HCT116 (cell line): ENCODE measurements around the gene CHDH. TPM values are rescaled to one million over a fixed set of nuclear protein-coding genes. Genes with fewer than 3 reads are reported as not detected.

ENCODE experiments used
- ATAC-seq: fragments of 200-7000 bp; cut with Tn5 transposase; 2 replicates; pipeline ENCODE4 v1.9.1; 2020; ENCODE audit warnings: mild to moderate bottlenecking, moderate library complexity
- BruUV-seq: library from RNA; stranded (reverse); fragments of 400-500 nt; replicated peaks from 2 replicates; lab custom pipeline; 2021; lab: Mats Ljungman, UMichigan
- CTCF ChIA-PET: fragments of 300-600 bp; sonication (Branson Sonifier 250); formaldehyde crosslinking; loops from one replicate; lab custom pipeline; 2021; ENCODE audit warnings: antibody characterized with exemption; lab: Charles Lee
- POLR2A ChIA-PET: fragments of 300-600, 350-600 bp; sonication (Branson Sonifier 250); formaldehyde crosslinking; loops from one replicate; lab custom pipeline; 2021; ENCODE audit warnings: antibody characterized with exemption; lab: Charles Lee
- RAD21 ChIA-PET, 2 experiments: fragments of 300-600 bp; sonication (Branson Sonifier 250); formaldehyde crosslinking; loops; one replicate each; lab custom pipeline; 2023; ENCODE audit warnings: low total read pairs in 2 of 2; ENCODE audit not compliant: uncharacterized antibody in 2 of 2, unreplicated experiment in 2 of 2, low non-redundant PET in 1 of 2; lab: Charles Lee
- DNase-seq: peaks from one replicate; pipeline ENCODE4 v3.0.0-alpha.2; 2010; ENCODE audit warnings: low read depth, low spot score
- H2AFZ ChIP-seq: fragments of 200-600 bp; shearing (Covaris generic), sonication (generic); 2 replicates; pipeline ENCODE4 v1.6.1; 2017; ENCODE audit warnings: low read depth, mixed run types, mixed read lengths, antibody characterized with exemption, low read length; ENCODE audit not compliant: poor library complexity, severe bottlenecking
- H3K27ac ChIP-seq: 2 replicates; pipeline ENCODE4 v1.5.1; 2012; ENCODE audit warnings: low read depth, low read length
- H3K27me3 ChIP-seq: fragments of 200-600 bp; sonication (generic); 2 replicates; pipeline ENCODE4 v1.6.1; 2016; ENCODE audit warnings: mixed run types, low read length, mixed read lengths; ENCODE audit not compliant: insufficient read depth
- H3K36me3 ChIP-seq, 2 experiments: fragments of 200-500 bp in 1 of 2; fragments of 200-600 bp in 1 of 2; sonication (Bioruptor generic) in 1 of 2; sonication (generic) in 1 of 2; 2 replicates each; pipeline versions ENCODE4 v1.5.1 to v1.6.1; 2014 to 2016; ENCODE audit warnings: low read length in 2 of 2, inconsistent platforms in 1 of 2, mixed read lengths in 1 of 2, mixed run types in 1 of 2; ENCODE audit not compliant: insufficient read depth in 2 of 2, control insufficient read depth in 1 of 2
- H3K4me1 ChIP-seq, 2 experiments: fragments of 200-600 bp in 1 of 2; sonication (generic) in 1 of 2; 2 replicates each; pipeline versions ENCODE4 v1.5.1 to v1.6.1; 2012 to 2017; ENCODE audit warnings: low read length in 2 of 2, inconsistent platforms in 1 of 2, mild to moderate bottlenecking in 1 of 2, mixed read lengths in 1 of 2, mixed run types in 1 of 2, moderate library complexity in 1 of 2; ENCODE audit not compliant: insufficient read depth in 2 of 2, control insufficient read depth in 1 of 2
- H3K4me2 ChIP-seq: fragments of 200-600 bp; sonication (generic); 2 replicates; pipeline ENCODE4 v1.6.1; 2017; ENCODE audit warnings: mixed run types, low read length, mixed read lengths
- H3K4me3 ChIP-seq, 2 experiments: fragments of 200-600 bp in 1 of 2; sonication (generic) in 1 of 2; replicated peaks in 1 of 2; 2 replicates each; pipeline ENCODE4 v1.5.1; 2011 to 2016; ENCODE audit warnings: low read length in 2 of 2, control low read depth in 1 of 2, low read depth in 1 of 2, mild to moderate bottlenecking in 1 of 2, mixed read lengths in 1 of 2, mixed run types in 1 of 2
- H3K79me2 ChIP-seq: fragments of 200-600 bp; sonication (generic); 2 replicates; pipeline ENCODE4 v1.6.1; 2017; ENCODE audit warnings: mild to moderate bottlenecking, mixed run types, low read length, moderate library complexity, mixed read lengths; ENCODE audit not compliant: insufficient read depth
- H3K9ac ChIP-seq: fragments of 200-600 bp; sonication (generic); 2 replicates; pipeline ENCODE4 v1.6.1; 2016; ENCODE audit warnings: low read length, mixed read lengths
- H3K9me2 ChIP-seq: fragments of 200-600 bp; sonication (generic), shearing (Covaris generic); 2 replicates; pipeline ENCODE4 v1.6.1; 2017; ENCODE audit warnings: mixed run types, mild to moderate bottlenecking, moderate library complexity; ENCODE audit not compliant: insufficient read depth
- H3K9me3 ChIP-seq, 2 experiments: fragments of 200-500 bp in 1 of 2; fragments of 200-600 bp in 1 of 2; sonication (Bioruptor generic) in 1 of 2; sonication (generic) in 1 of 2; 2 replicates each; pipeline ENCODE4 v1.6.1; 2014 to 2017; ENCODE audit warnings: low read length in 2 of 2, mixed read lengths in 2 of 2, inconsistent platforms in 1 of 2, low read depth in 1 of 2, mild to moderate bottlenecking in 1 of 2, mixed run types in 1 of 2, moderate library complexity in 1 of 2; ENCODE audit not compliant: control insufficient read depth in 1 of 2, insufficient read depth in 1 of 2
- H4K20me1 ChIP-seq: fragments of 200-600 bp; sonication (generic), shearing (Covaris generic); 2 replicates; pipeline ENCODE4 v1.6.1; 2017; ENCODE audit warnings: mixed run types, mild to moderate bottlenecking, moderate library complexity; ENCODE audit not compliant: insufficient read depth
- ATF3 ChIP-seq: IDR thresholded peaks from 2 replicates; pipeline ENCODE4 v1.6.1; 2012
- CBX3 ChIP-seq: IDR thresholded peaks from 2 replicates; pipeline ENCODE4 v1.6.1; 2012; ENCODE audit warnings: low read depth
- CEBPB ChIP-seq: IDR thresholded peaks from 2 replicates; pipeline ENCODE4 v1.6.1; 2012; ENCODE audit warnings: low read depth
- EGR1 ChIP-seq: IDR thresholded peaks from 2 replicates; pipeline ENCODE4 v1.6.1; 2012; ENCODE audit warnings: low read depth
- ELF1 ChIP-seq: IDR thresholded peaks from 2 replicates; pipeline ENCODE4 v1.6.1; 2012; ENCODE audit warnings: low read depth, borderline replicate concordance
- EZH2phosphoT487 ChIP-seq: fragments of 200-600 bp; IDR thresholded peaks from 2 replicates; pipeline ENCODE4 v1.6.1; 2018; ENCODE audit warnings: antibody characterized with exemption, borderline replicate concordance
- FOSL1 ChIP-seq: IDR thresholded peaks from 2 replicates; pipeline ENCODE4 v1.6.1; 2012; ENCODE audit warnings: low read depth
- JUND ChIP-seq: IDR thresholded peaks from 2 replicates; pipeline ENCODE4 v1.6.1; 2012
- MAX ChIP-seq: IDR thresholded peaks from 2 replicates; pipeline ENCODE4 v1.6.1; 2012
- POLR2A ChIP-seq: IDR thresholded peaks from 2 replicates; pipeline ENCODE4 v1.7.0; 2011; ENCODE audit warnings: borderline replicate concordance; ENCODE audit not compliant: insufficient read depth, insufficient read length; ENCODE audit errors: extremely low read depth
- RAD21 ChIP-seq: IDR thresholded peaks from 2 replicates; pipeline ENCODE4 v1.6.1; 2012; ENCODE audit warnings: low read depth, mild to moderate bottlenecking
- SIN3A ChIP-seq: IDR thresholded peaks from 2 replicates; pipeline ENCODE4 v1.6.1; 2012; ENCODE audit warnings: low read depth
- SP1 ChIP-seq: IDR thresholded peaks from 2 replicates; pipeline ENCODE4 v1.6.1; 2012; ENCODE audit warnings: low read depth
- SRF ChIP-seq: IDR thresholded peaks from 2 replicates; pipeline ENCODE4 v1.6.1; 2012; ENCODE audit warnings: low read depth
- TCF7L2 ChIP-seq: IDR thresholded peaks from 2 replicates; pipeline ENCODE4 v1.7.0; 2011; ENCODE audit warnings: borderline replicate concordance, inconsistent platforms; ENCODE audit not compliant: insufficient read depth, insufficient read length; ENCODE audit errors: extremely low read depth
- ZBTB33 ChIP-seq: IDR thresholded peaks from 2 replicates; pipeline ENCODE4 v1.6.1; 2011; ENCODE audit warnings: mild to moderate bottlenecking, low read length, moderate library complexity; ENCODE audit not compliant: insufficient replicate concordance; ENCODE audit errors: extremely low read depth
- ZFX ChIP-seq: fragments of 450-650 bp; IDR thresholded peaks from 2 replicates; pipeline ENCODE4 v1.6.1; 2017
- ZNF274 ChIP-seq: fragments of 200-500 bp; sonication (Bioruptor generic); IDR thresholded peaks from 2 replicates; pipeline ENCODE4 v1.6.1; 2014; ENCODE audit warnings: mild to moderate bottlenecking, low read depth, low read length, inconsistent platforms
- intact Hi-C: fragments of 100-400 bp; cut with micrococcal nuclease; formaldehyde crosslinking; loops from 2 replicates; pipeline ENCODE4 v1.10.0; 2022
- total RNA-seq: library from RNA; stranded (reverse); gene quantifications from one replicate; pipeline ENCODE4 v1.2.1, GENCODE V29; 2021; ENCODE audit not compliant: unreplicated experiment

The CHDH gene
- total RNA-seq, 1 experiment from 2014 or later: 10.8 TPM

- intact Hi-C loops: no loop called here
- ATAC-seq: no peak
- BruUV-seq: no TSS peak
Measured at GRCh38 chr3:53885239-53885638, 39.0 kb upstream of the CHDH start.

More at GRCh38 chr3:53885239-53885638, 39.0 kb upstream of the CHDH start:
- Histone ChIP-seq H3K9me2 (no peaks in the 10 kb centered on the region), H3K27ac (no peak overlapping the region), H4K20me1 (no peaks in the 10 kb centered on the region), H3K9ac (no peak overlapping the region), H2AFZ (no peak overlapping the region), H3K4me2 (no peak overlapping the region), H3K36me3 (peaks cover 4 to 23% of the 10 kb centered on the region in 2 experiments; a peak in 3 of 4 replicates), H3K4me1 (peaks cover 3 to 19% of the 10 kb centered on the region in 2 experiments; a peak in 3 of 4 replicates), H3K4me3 (no peak overlapping the region), H3K9me3 (no peaks in the 10 kb centered on the region), H3K27me3 (no peaks in the 10 kb centered on the region), H3K79me2 (peaks cover 42% of the 10 kb centered on the region)
- CTCF ChIA-PET: no interaction called here
- DNase-seq: no peak
- POLR2A ChIA-PET: no interaction called here
- RAD21 ChIA-PET: no interaction called here
- TF ChIP-seq CBX3 (no peak), SP1 (no peak), ZBTB33 (no peak), ATF3 (no peak), MAX (no peak), EZH2phosphoT487 (no peak), CEBPB (no peak), JUND (no peak), RAD21 (no peak), FOSL1 (no peak), POLR2A (no peak), EGR1 (no peak), TCF7L2 (no peak), ZFX (no peak), ZNF274 (no peak), ELF1 (no peak), SIN3A (no peak), SRF (no peak)
